HG03039 (cell line): ENCODE measurements around the gene DUSP1.

Experiments
- ATAC-seq: cut with Tn5 transposase; IDR thresholded peaks from one replicate; pipeline ENCODE4 v1.9.1; 2021; ENCODE audit warnings: mild to moderate bottlenecking, moderate library complexity; ENCODE audit not compliant: unreplicated experiment

The DUSP1 gene

GRCh38 chr5:172745838-172746237, 25.2 kb downstream of the DUSP1 start:
- no peak for ATAC-seq

DNA sequence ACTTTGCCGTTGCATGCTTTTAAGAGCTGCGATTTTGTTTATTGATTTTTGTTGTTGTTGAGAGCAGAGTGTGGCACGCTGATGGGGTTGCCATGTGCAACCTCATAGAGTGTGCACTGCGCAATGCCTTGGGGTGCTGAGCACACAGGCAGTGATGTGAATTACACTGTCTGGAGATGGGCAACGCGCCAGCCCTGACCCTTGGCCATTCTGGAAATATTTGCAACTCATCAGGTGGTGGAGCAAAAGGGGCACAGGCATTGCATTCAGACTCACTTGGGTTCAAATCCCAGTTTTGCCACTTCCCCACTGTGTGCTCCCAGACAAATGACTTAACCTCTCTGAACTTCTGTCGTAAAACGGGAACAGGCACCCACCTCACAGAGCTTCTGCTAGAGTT, 25.6 kb downstream of the DUSP1 start:
- ATAC-seq: no peak

GRCh38 chr5:172744123-172745104, 26.6 kb downstream of the DUSP1 start:
- ATAC-seq: no peak

GRCh38 chr5:172743112-172743959, 27.7 kb downstream of the DUSP1 start:
- no peak for ATAC-seq

DNA sequence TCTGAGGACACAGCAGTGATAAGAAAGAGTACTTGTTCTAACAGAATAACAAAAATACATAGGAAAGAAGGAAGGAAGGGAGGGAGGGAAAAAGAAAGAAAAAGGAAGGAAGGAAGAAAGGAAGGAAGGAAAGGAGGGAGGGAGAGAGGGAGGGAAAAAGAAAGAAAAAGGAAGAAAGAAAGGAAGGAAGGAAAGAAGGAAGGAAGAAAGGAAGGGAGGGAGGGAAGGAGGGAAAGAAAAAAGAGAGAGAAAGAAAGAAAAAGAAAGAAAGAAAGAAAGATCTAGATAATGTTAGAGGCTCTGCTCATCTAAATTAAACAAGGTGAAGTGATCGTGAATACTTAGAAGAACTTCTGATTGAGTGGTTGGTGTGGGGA, 29.8 kb downstream of the DUSP1 start:
- ATAC-seq: no peak

DNA sequence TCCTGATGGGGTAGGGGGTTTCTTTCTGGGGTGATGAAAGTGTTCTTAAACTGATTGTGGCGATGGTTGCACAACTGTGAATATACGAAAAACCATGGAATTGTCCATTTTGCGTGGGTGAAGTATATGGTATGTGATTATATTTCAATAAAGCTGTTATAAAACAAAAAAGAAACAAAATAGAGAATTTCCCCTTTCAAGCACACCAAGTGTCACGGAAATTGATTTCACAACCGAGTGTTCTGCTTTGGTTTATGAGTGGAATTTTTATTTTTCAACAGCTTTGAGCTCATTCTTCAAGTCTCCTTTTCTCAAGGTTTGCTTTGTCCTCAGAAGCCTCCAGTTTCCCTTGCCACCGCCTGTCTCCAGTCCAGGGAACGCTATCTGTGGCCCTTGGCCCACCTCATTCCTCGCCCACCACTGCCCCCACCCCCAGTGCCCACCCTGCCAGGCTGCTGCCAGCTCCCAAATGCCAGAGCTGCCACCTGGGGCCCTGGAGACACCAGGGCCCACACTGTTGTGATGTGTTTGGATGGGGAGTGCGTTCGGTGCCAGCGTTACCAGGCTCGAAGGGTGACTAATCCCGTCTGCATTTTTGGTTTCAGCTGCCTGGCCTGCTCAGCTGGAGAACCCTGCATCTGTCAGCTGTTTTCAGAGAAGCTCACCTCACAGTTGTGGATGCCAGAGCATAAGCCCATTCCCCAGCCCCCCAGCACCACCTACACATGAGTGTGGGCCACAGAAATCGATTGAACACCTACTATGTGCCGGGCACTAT, 30.4 kb downstream of the DUSP1 start:
- no peak for ATAC-seq

DNA sequence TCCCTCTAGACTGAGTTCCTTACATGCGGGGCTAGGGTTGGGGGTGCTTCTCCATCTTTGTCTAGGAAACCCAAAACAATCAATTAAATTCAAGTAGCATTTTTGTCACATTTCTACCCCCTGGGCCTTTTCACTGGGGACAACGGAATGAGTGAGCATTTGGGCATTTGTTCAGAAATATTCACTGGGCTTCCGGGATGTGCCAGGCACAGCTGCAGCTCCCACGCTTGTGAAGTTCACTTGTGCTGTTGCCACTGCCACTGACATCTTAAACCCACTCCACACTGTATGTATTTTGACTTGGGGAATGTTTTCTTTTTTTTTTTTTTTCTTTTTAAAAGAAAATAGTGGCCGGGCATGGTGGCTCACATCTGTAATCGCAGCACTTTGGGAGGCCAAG, 31.6 kb downstream of the DUSP1 start:
- no peak for ATAC-seq

DNA sequence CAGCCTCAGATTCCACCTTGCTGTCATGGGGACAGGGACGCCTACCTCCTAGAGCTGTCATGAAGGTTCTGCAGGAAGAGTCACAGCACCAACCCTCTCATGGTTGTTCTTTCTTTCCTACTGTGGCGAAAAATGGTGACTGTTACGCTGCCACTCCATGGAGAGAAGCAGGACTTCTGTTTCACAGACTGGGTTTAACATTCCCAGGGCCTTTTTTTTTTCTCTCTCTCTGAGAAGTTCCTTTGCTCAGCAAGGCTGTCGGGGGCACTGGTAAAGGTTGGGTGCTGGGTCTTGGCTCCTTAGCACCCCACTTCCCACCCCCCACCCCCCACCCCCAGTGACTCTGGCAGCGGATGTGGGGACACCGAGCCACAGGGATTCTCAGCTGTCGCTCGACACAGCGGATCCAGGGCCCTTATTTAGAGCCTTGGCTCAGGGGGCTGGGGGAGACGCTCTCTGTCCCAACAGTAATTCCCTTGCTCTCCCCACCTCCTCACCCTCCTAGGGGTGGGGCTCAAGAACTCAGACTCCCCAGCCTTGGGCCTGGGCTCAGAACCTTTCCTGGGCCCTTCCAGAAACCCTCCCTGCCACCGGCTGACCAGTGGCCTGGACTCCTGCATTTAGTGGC, 34.4 kb downstream of the DUSP1 start:
- ATAC-seq: no peak

- ATAC-seq: no peak
Observed at GRCh38 chr5:172735141-172735831, 35.7 kb downstream of the DUSP1 start.

GRCh38 chr5:172733974-172734346, 37.0 kb downstream of the DUSP1 start:
- ATAC-seq: no peak

GRCh38 chr5:172733131-172733973, 37.6 kb downstream of the DUSP1 start:
- no peak for ATAC-seq

GRCh38 chr5:172732201-172732865, 38.7 kb downstream of the DUSP1 start:
- no peak for ATAC-seq

DNA sequence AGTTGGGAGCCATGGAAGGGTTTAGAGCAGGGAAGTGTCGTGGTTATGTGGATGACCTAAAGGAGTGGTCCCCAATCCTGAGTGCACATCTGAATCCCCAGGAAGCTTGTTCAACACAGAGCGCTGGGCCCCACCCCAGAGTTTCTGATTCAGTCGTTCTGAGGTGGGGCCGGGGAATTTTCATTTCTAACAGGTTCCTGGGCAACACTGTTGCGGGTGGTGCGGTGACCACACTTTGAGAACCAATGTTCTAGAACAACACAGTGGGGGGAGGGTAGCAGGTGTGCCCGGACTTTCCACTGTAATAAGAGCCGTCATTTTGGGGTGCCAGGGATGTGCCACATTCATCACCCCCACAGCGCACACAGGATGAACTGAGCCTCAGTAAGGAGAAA, 39.3 kb downstream of the DUSP1 start:
- no peak for ATAC-seq

DNA sequence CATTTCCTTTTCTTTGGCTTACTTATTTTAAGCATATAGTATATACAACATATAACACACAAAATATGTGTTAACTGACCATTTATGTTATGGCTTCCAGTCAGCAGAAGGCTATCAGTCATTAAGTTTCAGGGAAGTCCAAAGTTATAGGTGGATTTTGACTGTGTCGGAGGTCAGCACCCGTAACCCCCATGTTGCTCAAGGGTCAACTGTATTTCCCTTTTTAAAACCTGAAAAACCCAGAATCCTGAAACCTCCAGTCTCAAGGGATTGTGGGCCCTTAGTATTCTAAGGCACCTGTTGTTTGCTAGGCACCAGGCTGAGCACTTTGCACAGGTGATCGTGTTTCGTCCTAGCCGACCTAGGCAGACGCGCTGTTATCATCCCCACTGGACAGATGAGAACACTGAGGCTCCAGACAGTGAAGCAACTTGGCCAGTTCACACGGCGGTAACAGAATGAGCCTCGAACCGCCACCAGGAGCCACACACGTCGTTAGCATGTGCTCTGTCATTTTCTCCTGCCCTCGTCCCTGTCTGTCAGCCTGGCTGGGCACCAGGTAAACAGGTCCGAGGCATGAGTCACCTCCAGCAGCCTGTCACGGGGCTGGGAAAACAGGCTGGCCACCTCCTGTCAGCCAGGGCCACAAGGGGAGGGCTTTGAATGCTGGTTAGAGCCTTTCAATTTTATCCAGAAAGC, 39.9 kb downstream of the DUSP1 start:
- ATAC-seq: no peak

DNA sequence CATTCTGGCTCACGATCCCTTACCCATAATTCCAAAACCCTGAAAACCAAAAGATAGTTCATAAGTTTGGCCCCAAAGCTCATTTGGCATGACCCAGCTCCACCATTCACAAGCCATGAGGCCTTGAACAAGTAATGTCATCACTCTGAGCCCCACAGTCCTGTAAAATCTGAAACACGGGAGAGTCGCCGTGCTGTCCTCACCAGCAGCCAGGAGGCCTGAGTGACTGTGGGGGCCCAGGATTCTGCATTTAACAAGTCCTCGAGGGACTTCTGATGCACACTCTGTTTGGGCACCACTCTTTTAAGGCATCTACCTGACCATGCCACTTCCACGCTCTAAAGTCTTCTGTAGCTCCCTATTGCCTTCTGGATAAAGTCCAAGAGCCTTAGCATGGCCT, 40.8 kb downstream of the DUSP1 start:
- ATAC-seq: no peak

DNA sequence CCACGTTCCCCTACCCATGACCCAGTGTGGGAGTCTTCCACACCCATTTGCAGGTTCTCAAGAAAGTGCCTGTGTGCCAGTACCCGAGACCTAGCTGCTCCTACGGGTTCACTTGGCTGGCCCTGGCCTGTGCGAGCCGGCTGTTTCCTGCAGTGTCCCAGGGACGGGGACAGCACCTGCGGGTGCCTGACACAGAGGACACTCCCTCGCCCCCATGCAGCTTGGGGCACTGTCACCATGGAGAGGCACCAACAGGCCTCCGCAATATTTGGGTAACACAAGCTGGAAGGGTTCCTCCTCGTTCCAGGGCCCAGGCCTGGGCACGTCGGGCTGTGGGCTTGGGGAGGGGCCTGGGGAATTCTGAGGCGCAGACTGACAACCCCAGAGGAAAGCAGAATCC, 41.4 kb downstream of the DUSP1 start:
- ATAC-seq: no peak

DNA sequence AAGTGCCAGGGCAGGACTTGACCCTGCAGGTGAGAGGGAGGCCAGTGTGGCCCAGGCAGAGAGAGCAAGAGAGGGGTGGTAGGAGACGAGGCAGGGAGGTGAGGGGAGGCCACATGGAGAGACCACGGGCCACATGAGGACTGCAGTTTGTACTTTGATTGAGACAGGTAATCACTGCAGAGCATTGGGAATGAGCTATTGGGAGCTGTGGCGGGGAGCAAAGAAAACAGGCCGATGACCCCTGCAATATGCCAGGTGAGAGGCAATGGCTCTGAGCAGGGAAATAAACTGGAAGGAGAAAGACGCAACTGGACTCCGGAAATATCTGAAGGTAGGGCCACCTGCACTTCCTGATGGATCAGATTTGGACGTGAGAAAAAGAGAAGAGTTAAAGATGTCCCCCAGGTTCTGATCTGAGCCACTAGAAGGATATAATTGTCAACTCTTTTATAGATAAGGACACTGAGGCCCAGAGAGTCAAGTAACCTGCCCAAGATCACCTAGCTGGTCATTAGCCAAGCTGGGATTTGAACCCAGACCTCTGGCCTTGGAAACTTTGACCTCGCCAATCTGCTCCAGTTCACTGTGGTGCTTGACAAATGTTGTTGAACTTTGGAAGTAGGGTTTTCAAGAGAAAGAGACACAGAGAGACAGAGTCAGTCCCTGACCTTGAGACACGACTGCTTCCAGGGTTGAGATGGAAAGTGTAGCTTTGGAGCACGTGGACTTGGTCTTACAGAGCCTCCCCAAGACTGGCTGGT, 42.3 kb downstream of the DUSP1 start:
- no peak for ATAC-seq
